OCI-LY3 (cell line): ENCODE data around the gene ZEB2.

Source experiments
- CTCF ChIP-seq: fragments of 200-600, 300-600 bp; sonication (generic); IDR thresholded peaks from 2 replicates; pipeline ENCODE4 v1.5.1; 2014; ENCODE audit warnings: antibody characterized with exemption, low read length, low read depth
- EZH2phosphoT487 ChIP-seq: fragments of 200-600 bp; shearing (Covaris generic); IDR thresholded peaks from 2 replicates; pipeline ENCODE4 v1.6.1; 2018; ENCODE audit warnings: antibody characterized with exemption, mixed run types, low read depth

GRCh38 chr2:144341538-144341937 is 178.4 kb downstream of the ZEB2 start:
- TF ChIP-seq CTCF (no peak), EZH2phosphoT487 (no peak)
